Measurements from ENCODE around the gene TEAD1. TPM values are rescaled to one million over a fixed set of nuclear protein-coding genes. Genes with fewer than 3 reads are reported as not detected.

Gene TEAD1
- total and polyA plus RNA-seq, 2 donors (not counting 1 experiment from before 2014, with no cell fraction given), result 88.6 to 121 TPM

- Histone ChIP-seq H3K27me3 (ENCODE audit: control insufficient read depth, insufficient read depth, low read length) (no peaks in the 10 kb centered on the region), H3K36me3 (ENCODE audit: control insufficient read depth, insufficient read depth, low read length) (no peaks in the 10 kb centered on the region), H3K4me1 (ENCODE audit: control insufficient read depth, extremely low read depth, insufficient read depth, low read length) (peaks cover 38% of the 10 kb centered on the region), H3K4me2 (ENCODE audit: extremely low read depth, insufficient read depth, low read length) (no peak overlapping the region), H3K4me3 (replicated peaks in 1 of 4; ENCODE audit: control extremely low read depth in 1 of 4, insufficient read depth in 1 of 4, low read depth in 3 of 4, low read length in 4 of 4) (no peak overlapping the region), H3K27ac (ENCODE audit: insufficient read depth, low read length) (no peak overlapping the region), H3K9ac (ENCODE audit: insufficient read depth, low read length) (no peak overlapping the region), H3K79me2 (ENCODE audit: control insufficient read depth, insufficient read depth, low read length) (peaks cover 96% of the 10 kb centered on the region), H4K20me1 (ENCODE audit: control insufficient read depth, extremely low read depth, insufficient read depth, low read length) (no peaks in the 10 kb centered on the region), H2AFZ (ENCODE audit: low read length) (no peak overlapping the region), H3K9me3 (ENCODE audit: control insufficient read depth, insufficient read depth, low read depth, low read length) (no peaks in the 10 kb centered on the region)
- TF ChIP-seq CTCF (conservative IDR thresholded peaks at IDR 0.05 in 1 of 2, IDR thresholded peaks at IDR 0.05 in 1 of 2; ENCODE audit: low read depth in 1 of 2, low read length in 2 of 2), result no peak
- TF ChIP-seq EZH2 (IDR thresholded peaks at IDR 0.05; ENCODE audit: low read length, missing control alignments), result no peak
- no peak for DNase-seq (ENCODE audit: low read depth in 2 of 2)
These were observed 98.1 kb downstream of the TEAD1 start for GRCh38 chr11:12772324-12772723.

DNA sequence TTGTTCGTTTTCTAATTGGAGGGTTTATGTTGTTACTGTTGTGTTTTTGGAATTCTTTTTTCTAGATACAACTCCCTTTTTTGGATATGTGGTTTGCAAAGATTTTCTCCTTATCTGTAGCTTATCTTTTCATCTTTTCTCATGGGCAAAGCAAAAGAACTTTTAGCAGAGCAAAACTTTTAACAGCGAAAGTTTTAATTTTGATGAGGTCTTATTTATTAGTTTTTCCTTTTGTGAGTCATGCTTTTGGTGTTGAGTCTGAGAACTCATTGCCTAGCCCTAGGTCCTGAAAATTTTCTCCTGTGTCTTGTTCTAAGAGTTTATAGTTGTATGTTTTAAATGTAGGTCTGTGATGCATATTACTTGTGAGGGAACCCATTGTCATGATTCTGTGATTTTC lies 99.4 kb downstream of the TEAD1 start:
- H2AFZ ChIP-seq (ENCODE audit: low read length), result no peak overlapping the region
- peaks cover 45% of the 10 kb centered on the region for H3K4me1 ChIP-seq (ENCODE audit: control insufficient read depth, extremely low read depth, insufficient read depth, low read length)
- no peak for TF ChIP-seq EZH2 (IDR thresholded peaks at IDR 0.05; ENCODE audit: low read length, missing control alignments)
- TF ChIP-seq CTCF (conservative IDR thresholded peaks at IDR 0.05 in 1 of 2, IDR thresholded peaks at IDR 0.05 in 1 of 2; ENCODE audit: low read depth in 1 of 2, low read length in 2 of 2), result no peak
- no peaks in the 10 kb centered on the region for H3K27me3 ChIP-seq (ENCODE audit: control insufficient read depth, insufficient read depth, low read length)
- H3K36me3 ChIP-seq (ENCODE audit: control insufficient read depth, insufficient read depth, low read length), result no peaks in the 10 kb centered on the region
- H3K4me3 ChIP-seq (replicated peaks in 1 of 4; ENCODE audit: control extremely low read depth in 1 of 4, insufficient read depth in 1 of 4, low read depth in 3 of 4, low read length in 4 of 4), result no peak overlapping the region
- H3K9ac ChIP-seq (ENCODE audit: insufficient read depth, low read length), result no peak overlapping the region
- H3K27ac ChIP-seq (ENCODE audit: insufficient read depth, low read length), result no peak overlapping the region
- DNase-seq (ENCODE audit: low read depth in 2 of 2), result no peak
- H4K20me1 ChIP-seq (ENCODE audit: control insufficient read depth, extremely low read depth, insufficient read depth, low read length), result peaks cover 2% of the 10 kb centered on the region
- no peak overlapping the region for H3K4me2 ChIP-seq (ENCODE audit: extremely low read depth, insufficient read depth, low read length)
- no peaks in the 10 kb centered on the region for H3K9me3 ChIP-seq (ENCODE audit: control insufficient read depth, insufficient read depth, low read depth, low read length)
- H3K79me2 ChIP-seq (ENCODE audit: control insufficient read depth, insufficient read depth, low read length), result peaks cover 94% of the 10 kb centered on the region

DNA sequence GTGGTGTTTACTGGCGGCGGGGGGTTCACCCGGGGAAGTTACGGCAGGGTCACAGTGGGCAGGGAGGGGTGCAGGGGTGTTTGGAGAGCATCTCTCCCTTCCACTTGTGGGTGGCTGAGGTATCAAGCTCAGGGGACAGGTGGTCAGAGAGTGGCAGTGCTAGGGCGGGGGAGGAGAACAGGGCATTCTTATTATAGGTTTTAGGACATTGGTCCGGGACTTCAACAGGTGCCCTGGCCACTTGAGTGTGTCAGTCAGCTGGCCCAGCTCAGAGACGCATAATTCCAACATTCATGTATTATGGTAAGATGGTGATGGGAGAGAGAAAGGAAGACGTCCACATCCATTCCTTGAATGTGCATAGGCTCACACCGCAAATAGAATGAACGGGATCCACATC lies 101.7 kb downstream of the TEAD1 start:
- DNase-seq (ENCODE audit: low read depth in 2 of 2), result no peak
- no peaks in the 10 kb centered on the region for H3K36me3 ChIP-seq (ENCODE audit: control insufficient read depth, insufficient read depth, low read length)
- H3K9ac ChIP-seq (ENCODE audit: insufficient read depth, low read length), result no peak overlapping the region
- H4K20me1 ChIP-seq (ENCODE audit: control insufficient read depth, extremely low read depth, insufficient read depth, low read length), result peaks cover 2% of the 10 kb centered on the region
- no peaks in the 10 kb centered on the region for H3K27me3 ChIP-seq (ENCODE audit: control insufficient read depth, insufficient read depth, low read length)
- no peak overlapping the region for H2AFZ ChIP-seq (ENCODE audit: low read length)
- no peak overlapping the region for H3K4me3 ChIP-seq (replicated peaks in 1 of 4; ENCODE audit: control extremely low read depth in 1 of 4, insufficient read depth in 1 of 4, low read depth in 3 of 4, low read length in 4 of 4)
- H3K9me3 ChIP-seq (ENCODE audit: control insufficient read depth, insufficient read depth, low read depth, low read length), result no peaks in the 10 kb centered on the region
- peaks cover 89% of the 10 kb centered on the region for H3K79me2 ChIP-seq (ENCODE audit: control insufficient read depth, insufficient read depth, low read length)
- peaks cover 27% of the 10 kb centered on the region for H3K4me1 ChIP-seq (ENCODE audit: control insufficient read depth, extremely low read depth, insufficient read depth, low read length)
- no peak overlapping the region for H3K27ac ChIP-seq (ENCODE audit: insufficient read depth, low read length)
- TF ChIP-seq CTCF (conservative IDR thresholded peaks at IDR 0.05 in 1 of 2, IDR thresholded peaks at IDR 0.05 in 1 of 2; ENCODE audit: low read depth in 1 of 2, low read length in 2 of 2) (no peak), EZH2 (IDR thresholded peaks at IDR 0.05; ENCODE audit: low read length, missing control alignments) (no peak)
- no peak overlapping the region for H3K4me2 ChIP-seq (ENCODE audit: extremely low read depth, insufficient read depth, low read length)

Data from fibroblast of lung (primary cell).